Measurements from ENCODE around the gene CNOT6L. TPM values are rescaled to one million over a fixed set of nuclear protein-coding genes. Genes with fewer than 3 reads are reported as not detected.

The CNOT6L gene
- total RNA-seq, 1 experiment from 2014 or later = 14.5 TPM

DNA sequence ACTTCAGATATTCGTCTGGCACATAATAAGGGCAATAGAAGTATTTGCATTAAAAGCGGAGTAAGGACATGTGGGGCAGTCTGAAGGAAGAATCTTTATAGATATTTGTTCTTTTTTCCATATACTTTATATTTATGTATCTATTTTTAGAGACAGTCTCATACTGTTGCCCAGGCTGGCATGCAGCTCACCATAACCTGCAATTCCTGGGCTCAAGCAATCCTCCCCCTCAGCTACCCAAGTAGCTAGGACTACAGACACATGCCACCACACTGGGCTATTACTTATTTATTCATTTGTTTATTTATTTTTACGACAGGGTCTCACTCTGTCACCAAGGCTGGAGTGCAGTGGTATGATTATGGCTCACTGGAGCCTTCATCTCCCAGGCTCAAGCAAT, 26.8 kb upstream of the CNOT6L start:
- Histone ChIP-seq H3K9ac (ENCODE audit: extremely low read depth, insufficient read length, low read length) (no peak overlapping the region), H2BK5ac (ENCODE audit: insufficient read length, low read length) (no peak overlapping the region), H4K20me1 (ENCODE audit: control insufficient read depth, insufficient read depth, insufficient read length) (no peaks in the 10 kb centered on the region), H2AFZ (ENCODE audit: low read length) (no peak overlapping the region), H4K5ac (ENCODE audit: insufficient read length, low read depth, low read length) (no peak overlapping the region), H3K9me3 (ENCODE audit: control insufficient read depth, low read depth, low read length) (no peaks in the 10 kb centered on the region), H3K4ac (ENCODE audit: low read depth, low read length) (no peak overlapping the region), H3K79me1 (ENCODE audit: insufficient read depth, low read depth, low read length, poor library complexity, severe bottlenecking) (no peaks in the 10 kb centered on the region), H2BK120ac (ENCODE audit: low read depth, low read length, poor library complexity, severe bottlenecking) (no peak overlapping the region), H3K4me2 (ENCODE audit: insufficient read depth, insufficient read length, low read length) (no peak overlapping the region), H3K23ac (ENCODE audit: insufficient read length, low read depth, low read length) (no peak overlapping the region), H4K91ac (ENCODE audit: insufficient read length, low read depth, low read length) (no peak overlapping the region), H2BK12ac (ENCODE audit: insufficient read length, low read depth, low read length) (no peak overlapping the region), H3T11ph (ENCODE audit: low read length) (no peak overlapping the region), H4K8ac (replicated peaks; ENCODE audit: insufficient read length, low read depth, low read length) (no peak overlapping the region), H3K56ac (ENCODE audit: insufficient read length, low read depth, low read length) (no peak overlapping the region), H2BK15ac (ENCODE audit: low read depth, low read length) (no peak overlapping the region), H2BK20ac (ENCODE audit: low read depth, low read length, poor library complexity, severe bottlenecking) (no peak overlapping the region), H3K27me3 (ENCODE audit: insufficient read depth, low read length) (no peaks in the 10 kb centered on the region), H3K23me2 (ENCODE audit: insufficient read length, low read depth, low read length, poor library complexity, severe bottlenecking) (no peaks in the 10 kb centered on the region), H3K14ac (ENCODE audit: insufficient read depth, low read length) (no peak overlapping the region), H3K27ac (ENCODE audit: insufficient read length, low read depth, low read length) (no peak overlapping the region), H2AK5ac (ENCODE audit: insufficient read length, low read length) (no peak overlapping the region), H3K79me2 (ENCODE audit: insufficient read depth, low read length) (no peaks in the 10 kb centered on the region), H3K4me1 (ENCODE audit: insufficient read depth, low read length) (no peaks in the 10 kb centered on the region), H3K18ac (ENCODE audit: insufficient read length, low read depth, low read length) (no peak overlapping the region)
- Mint-ChIP-seq H3K36me3 (ENCODE audit: insufficient read depth in 1 of 3, low read depth in 3 of 3) (no peaks in the 10 kb centered on the region), H3K4me1 (peaks cover 11 to 17% of the 10 kb centered on the region in 2 experiments), H3K4me3 (no peak overlapping the region), H3K27me3 (ENCODE audit: low read depth) (no peaks in the 10 kb centered on the region), H3K9me3 (no peaks in the 10 kb centered on the region), H3K27ac (no peak overlapping the region)
- DNase-seq = no peak
- no peak for TF ChIP-seq CTCF (conservative IDR thresholded peaks at IDR 0.05)
- WGBS (ENCODE audit: extremely low coverage, insufficient read length, low lambda C conversion rate) = no CpG with 5 or more reads among the region's 3 CpGs

All from H9 (cell line).